ENCODE results near the gene BCAS3.

The BCAS3 gene

GRCh38 chr17:61378658-61379456 is 701.2 kb downstream of the BCAS3 start:
- no peak for DNase-seq

GRCh38 chr17:61379457-61380216 is 702.0 kb downstream of the BCAS3 start:
- no peak for DNase-seq

GRCh38 chr17:61380217-61380835 is 702.7 kb downstream of the BCAS3 start:
- no peak for DNase-seq

GRCh38 chr17:61380836-61381525 is 703.3 kb downstream of the BCAS3 start:
- DNase-seq = no peak

GRCh38 chr17:61381537-61381936 is 703.9 kb downstream of the BCAS3 start:
- DNase-seq = no peak

- DNase-seq = no peak
Observed at GRCh38 chr17:61382796-61383688, 705.4 kb downstream of the BCAS3 start.

- no peak for DNase-seq
Observed at GRCh38 chr17:61383689-61384201, 706.1 kb downstream of the BCAS3 start.

GRCh38 chr17:61384354-61384691 is 706.7 kb downstream of the BCAS3 start:
- DNase-seq = no peak

- DNase-seq = no peak
Observed at GRCh38 chr17:61384692-61385576, 707.3 kb downstream of the BCAS3 start.

- DNase-seq = no peak
Observed at GRCh38 chr17:61385577-61386236, 708.1 kb downstream of the BCAS3 start.

- no peak for DNase-seq
Observed at GRCh38 chr17:61386251-61386650, 708.6 kb downstream of the BCAS3 start.

GRCh38 chr17:61387011-61387410 is 709.4 kb downstream of the BCAS3 start:
- no peak for DNase-seq

- DNase-seq = no peak
Observed at GRCh38 chr17:61387511-61388305, 710.1 kb downstream of the BCAS3 start.

- DNase-seq = no peak
Observed at GRCh38 chr17:61388561-61389356, 711.1 kb downstream of the BCAS3 start.

GRCh38 chr17:61389670-61390478 is 712.2 kb downstream of the BCAS3 start:
- no peak for DNase-seq

- DNase-seq = no peak
Observed at GRCh38 chr17:61390479-61390791, 712.8 kb downstream of the BCAS3 start.

GRCh38 chr17:61391595-61392291 is 714.1 kb downstream of the BCAS3 start:
- no peak for DNase-seq
